Fibroblast of gingiva (primary cell): ENCODE data around the gene TBX19.
A peak's percentile ranks its signal among the peaks of the same experiment; 100 is the strongest.

Experiments
- DNase-seq: peaks from one replicate; pipeline ENCODE4 v3.0.0-alpha.2; 2011; ENCODE audit warnings: low read depth

The TBX19 gene

GRCh38 chr1:168281603-168282325 is 1.1 kb downstream of the TBX19 start:
- no peak for DNase-seq

- DNase-seq, result no peak
Observed at GRCh38 chr1:168285521-168285790, 4.8 kb downstream of the TBX19 start.

GRCh38 chr1:168285971-168286927 is 5.6 kb downstream of the TBX19 start:
- no peak for DNase-seq

- peak; percentile 12 for DNase-seq
Observed at GRCh38 chr1:168287237-168287664, 6.6 kb downstream of the TBX19 start.

GRCh38 chr1:168288311-168289052 is 7.8 kb downstream of the TBX19 start:
- DNase-seq, result no peak

- no peak for DNase-seq
Observed at GRCh38 chr1:168291222-168291837, 10.7 kb downstream of the TBX19 start.

- no peak for DNase-seq
Observed at GRCh38 chr1:168293356-168293755, 12.7 kb downstream of the TBX19 start.

- no peak for DNase-seq
Observed at GRCh38 chr1:168295411-168296114, 14.9 kb downstream of the TBX19 start.

GRCh38 chr1:168297019-168297730 is 16.5 kb downstream of the TBX19 start:
- DNase-seq, result no peak

- no peak for DNase-seq
Observed at GRCh38 chr1:168298446-168298845, 17.8 kb downstream of the TBX19 start.

GRCh38 chr1:168300626-168301025 is 19.9 kb downstream of the TBX19 start:
- no peak for DNase-seq

GRCh38 chr1:168301664-168302320 is 21.1 kb downstream of the TBX19 start:
- DNase-seq, result peak; percentile 32

- DNase-seq, result no peak
Observed at GRCh38 chr1:168303716-168304540, 23.3 kb downstream of the TBX19 start.

GRCh38 chr1:168304865-168305264 is 24.2 kb downstream of the TBX19 start:
- DNase-seq, result no peak

GRCh38 chr1:168312718-168313604 is 32.3 kb downstream of the TBX19 start:
- DNase-seq, result no peak

- no peak for DNase-seq
Observed at GRCh38 chr1:168316142-168316541, 35.5 kb downstream of the TBX19 start.

GRCh38 chr1:168317309-168317708 is 36.6 kb downstream of the TBX19 start:
- no peak for DNase-seq

- DNase-seq, result no peak
Observed at GRCh38 chr1:168319691-168320090, 39.0 kb downstream of the TBX19 start.
